HG02588 (cell line): ENCODE data around the gene POLA1.

ENCODE experiments used
- ATAC-seq: cut with Tn5 transposase; IDR thresholded peaks from one replicate; pipeline ENCODE4 v1.9.1; 2021; ENCODE audit warnings: mild to moderate bottlenecking, moderate library complexity; ENCODE audit not compliant: unreplicated experiment

Gene POLA1

GRCh38 chrX:24876530-24877287, 183.0 kb downstream of the POLA1 start:
- no peak for ATAC-seq

GRCh38 chrX:24877288-24877664, 183.6 kb downstream of the POLA1 start:
- ATAC-seq: no peak

GRCh38 chrX:24877854-24878650, 184.3 kb downstream of the POLA1 start:
- ATAC-seq: no peak

GRCh38 chrX:24879679-24880078, 186.0 kb downstream of the POLA1 start:
- no peak for ATAC-seq

- no peak for ATAC-seq
These were observed 193.2 kb downstream of the POLA1 start for GRCh38 chrX:24886916-24887315.

GRCh38 chrX:24890677-24891076, 197.0 kb downstream of the POLA1 start:
- ATAC-seq: no peak

DNA sequence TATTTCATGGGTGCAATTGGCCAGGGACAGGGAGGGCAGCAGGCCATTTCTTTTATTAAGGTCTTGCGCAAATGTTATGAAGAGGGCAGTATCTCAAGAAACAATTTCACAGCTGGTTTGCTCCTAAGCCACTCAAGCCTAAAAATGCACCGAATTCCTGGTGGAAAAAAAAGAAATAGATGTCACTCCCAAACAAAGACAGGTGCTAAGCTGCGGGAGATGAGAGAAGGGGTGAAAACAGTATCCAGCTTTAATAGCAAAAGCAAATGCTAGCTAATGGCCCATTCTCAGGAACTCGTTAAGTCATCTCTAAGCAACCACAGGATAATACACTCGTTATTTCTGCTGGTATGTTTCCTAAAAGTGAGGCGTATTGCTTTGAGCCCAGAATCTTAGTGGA, 205.7 kb downstream of the POLA1 start:
- ATAC-seq: no peak

DNA sequence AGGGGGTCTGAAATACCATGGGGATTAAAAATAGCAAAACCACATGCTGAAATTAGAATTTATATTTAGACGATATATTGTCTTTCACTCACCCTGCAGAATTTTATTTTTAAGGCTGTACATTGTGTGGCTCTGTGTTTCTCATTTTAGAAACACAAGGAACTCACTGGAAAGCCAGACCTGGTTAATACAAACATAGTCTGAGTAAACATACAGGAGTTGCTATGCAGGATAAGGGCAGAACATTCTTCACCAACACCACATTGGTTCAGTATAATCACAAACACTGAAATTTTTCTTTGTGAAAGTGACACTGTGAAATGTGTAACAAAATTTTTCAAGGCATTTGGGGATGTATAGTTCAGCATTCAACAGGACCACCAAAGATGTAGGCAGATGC, 206.5 kb downstream of the POLA1 start:
- no peak for ATAC-seq

- no peak for ATAC-seq
These were observed 209.1 kb downstream of the POLA1 start for GRCh38 chrX:24902806-24903205.

DNA sequence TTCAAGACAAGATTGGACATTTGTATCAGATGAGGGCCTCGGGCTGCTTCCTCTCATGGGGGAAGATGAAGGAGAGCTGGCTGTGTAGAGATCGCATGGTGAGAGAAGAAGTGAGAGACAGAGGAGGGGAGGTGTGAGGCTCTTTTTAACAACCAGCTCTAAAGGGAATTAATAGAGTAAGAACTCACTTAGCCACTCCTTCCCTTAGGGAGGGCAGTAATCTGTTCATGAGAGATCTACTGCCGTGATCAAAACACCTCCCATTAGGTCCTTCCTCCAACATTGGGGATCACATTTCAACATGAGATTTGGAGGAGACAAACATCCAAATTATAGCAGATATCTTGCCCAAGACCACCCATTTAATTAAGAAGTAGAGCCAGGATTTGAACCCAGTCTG, 225.0 kb downstream of the POLA1 start:
- ATAC-seq: no peak

DNA sequence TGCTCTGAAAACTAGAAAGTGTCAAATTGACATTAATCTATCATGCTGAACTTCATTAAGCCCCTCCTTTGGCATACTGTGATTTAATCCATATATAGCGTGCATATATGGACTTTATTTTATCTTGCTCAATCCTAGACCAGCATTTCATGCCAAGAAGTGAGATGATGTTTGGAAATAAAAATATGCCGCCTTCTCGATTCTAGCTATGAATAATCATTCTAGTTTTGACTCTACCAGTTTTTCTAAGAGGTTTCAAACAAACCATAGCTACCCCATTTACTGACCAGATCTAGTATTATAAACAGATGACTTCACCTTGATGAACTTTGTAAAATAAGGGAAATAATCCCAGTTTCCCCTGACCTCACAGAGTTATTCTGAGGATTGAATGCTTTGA, 227.1 kb downstream of the POLA1 start:
- no peak for ATAC-seq

DNA sequence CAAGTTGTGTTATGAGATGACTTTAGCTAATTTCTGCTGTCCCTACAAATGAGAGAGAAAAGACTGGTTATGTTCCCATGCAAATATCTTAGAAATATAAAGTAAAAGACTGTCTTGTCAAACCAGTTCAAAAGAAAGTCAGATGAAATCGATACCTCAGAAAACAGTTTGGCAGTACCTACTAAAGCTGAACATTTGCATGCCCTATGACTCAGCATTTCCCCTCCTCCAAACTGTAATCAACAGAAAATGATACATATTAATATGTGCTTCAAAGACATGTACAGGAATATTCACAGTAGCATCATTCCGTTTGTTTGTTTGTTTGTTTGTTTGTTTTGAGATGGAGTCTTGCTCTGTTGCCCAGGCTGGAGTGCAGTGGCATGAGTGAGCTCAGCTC, 231.7 kb downstream of the POLA1 start:
- ATAC-seq: no peak

DNA sequence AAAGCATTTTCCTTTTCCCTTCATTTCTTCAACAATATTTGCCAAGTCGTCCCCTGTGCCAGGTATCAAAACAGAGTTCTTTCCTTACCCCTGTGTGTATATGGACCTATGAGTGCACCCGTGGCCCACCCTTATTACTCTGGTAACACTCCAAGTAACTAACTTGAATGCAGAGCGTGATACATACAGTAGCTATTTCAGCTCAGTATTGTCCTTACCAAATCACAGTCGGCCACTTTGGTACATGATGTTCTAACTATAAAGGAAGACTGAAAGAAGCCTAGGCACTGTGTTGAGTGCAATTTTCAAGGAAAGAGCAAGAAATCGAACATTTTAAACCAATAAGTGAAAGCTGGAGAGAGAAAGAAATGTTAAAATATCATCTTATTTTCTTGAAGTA, 233.7 kb downstream of the POLA1 start:
- ATAC-seq: no peak

- ATAC-seq: no peak
These were observed 234.4 kb downstream of the POLA1 start for GRCh38 chrX:24928114-24928513.

GRCh38 chrX:24934279-24934678, 240.6 kb downstream of the POLA1 start:
- ATAC-seq: no peak

GRCh38 chrX:24945009-24945408, 251.3 kb downstream of the POLA1 start:
- no peak for ATAC-seq

DNA sequence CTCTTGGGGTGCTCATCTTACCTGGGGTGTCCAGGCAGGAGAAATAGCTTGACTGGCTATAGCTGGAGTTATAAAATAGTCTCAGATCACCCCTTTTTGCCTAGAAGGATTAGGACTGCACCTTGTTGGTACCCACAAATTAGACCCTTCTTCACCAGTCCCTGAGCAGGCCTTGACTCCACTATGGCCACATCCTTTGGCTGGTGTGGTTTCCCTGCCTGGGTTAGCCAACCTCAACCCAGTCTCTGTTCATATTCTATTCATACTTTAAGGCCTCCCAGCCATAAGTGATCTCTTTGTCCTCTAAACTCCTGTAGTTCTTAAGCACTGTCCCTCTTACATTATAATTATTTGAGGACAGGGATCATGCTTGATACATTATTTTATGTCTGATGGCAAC, 252.7 kb downstream of the POLA1 start:
- ATAC-seq: no peak

GRCh38 chrX:24954732-24955131, 261.0 kb downstream of the POLA1 start:
- ATAC-seq: no peak

GRCh38 chrX:24955372-24955930, 261.7 kb downstream of the POLA1 start:
- no peak for ATAC-seq

GRCh38 chrX:24956828-24957227, 263.1 kb downstream of the POLA1 start:
- no peak for ATAC-seq

GRCh38 chrX:24961809-24962208, 268.1 kb downstream of the POLA1 start:
- no peak for ATAC-seq

GRCh38 chrX:24963823-24964222, 270.1 kb downstream of the POLA1 start:
- ATAC-seq: no peak
